ENCODE measurements around the gene PTPRF.

PTPRF gene

GRCh38 chr1:43582162-43582566 is 51.5 kb downstream of the PTPRF start:
- DNase-seq (ENCODE audit: low spot score), result no peak

- DNase-seq (ENCODE audit: low spot score), result no peak
Measured at GRCh38 chr1:43583058-43583457, 52.4 kb downstream of the PTPRF start.

- no peak for DNase-seq (ENCODE audit: low spot score)
Measured at GRCh38 chr1:43584204-43584603, 53.5 kb downstream of the PTPRF start.

GRCh38 chr1:43585557-43585956 is 54.9 kb downstream of the PTPRF start:
- no peak for DNase-seq (ENCODE audit: low spot score)

GRCh38 chr1:43586136-43586731 is 55.6 kb downstream of the PTPRF start:
- DNase-seq (ENCODE audit: low spot score), result no peak

GRCh38 chr1:43587001-43587400 is 56.3 kb downstream of the PTPRF start:
- DNase-seq (ENCODE audit: low spot score), result no peak

- DNase-seq (ENCODE audit: low spot score), result no peak
Measured at GRCh38 chr1:43587594-43587993, 56.9 kb downstream of the PTPRF start.

- DNase-seq (ENCODE audit: low spot score), result no peak
Measured at GRCh38 chr1:43588592-43588991, 57.9 kb downstream of the PTPRF start.

GRCh38 chr1:43590388-43590925 is 59.8 kb downstream of the PTPRF start:
- DNase-seq (ENCODE audit: low spot score), result no peak

GRCh38 chr1:43591181-43591580 is 60.5 kb downstream of the PTPRF start:
- no peak for DNase-seq (ENCODE audit: low spot score)

- DNase-seq (ENCODE audit: low spot score), result no peak
Measured at GRCh38 chr1:43592051-43592665, 61.5 kb downstream of the PTPRF start.

GRCh38 chr1:43592974-43593683 is 62.4 kb downstream of the PTPRF start:
- DNase-seq (ENCODE audit: low spot score), result no peak

- DNase-seq (ENCODE audit: low spot score), result no peak
Measured at GRCh38 chr1:43596579-43596978, 65.9 kb downstream of the PTPRF start.

GRCh38 chr1:43597028-43597427 is 66.3 kb downstream of the PTPRF start:
- no peak for DNase-seq (ENCODE audit: low spot score)

- DNase-seq (ENCODE audit: low spot score), result no peak
Measured at GRCh38 chr1:43597721-43598120, 67.0 kb downstream of the PTPRF start.

- DNase-seq (ENCODE audit: low spot score), result no peak
Measured at GRCh38 chr1:43598622-43599021, 67.9 kb downstream of the PTPRF start.

- no peak for DNase-seq (ENCODE audit: low spot score)
Measured at GRCh38 chr1:43600033-43601020, 69.6 kb downstream of the PTPRF start.

- DNase-seq (ENCODE audit: low spot score), result no peak
Measured at GRCh38 chr1:43602990-43603389, 72.3 kb downstream of the PTPRF start.

- DNase-seq (ENCODE audit: low spot score), result no peak
Measured at GRCh38 chr1:43604192-43604591, 73.5 kb downstream of the PTPRF start.

- no peak for DNase-seq (ENCODE audit: low spot score)
Measured at GRCh38 chr1:43605157-43605556, 74.5 kb downstream of the PTPRF start.

- DNase-seq (ENCODE audit: low spot score), result no peak
Measured at GRCh38 chr1:43605766-43606165, 75.1 kb downstream of the PTPRF start.

- DNase-seq (ENCODE audit: low spot score), result no peak
Measured at GRCh38 chr1:43606624-43607023, 75.9 kb downstream of the PTPRF start.

Data from putamen (tissue), 1 donor.